Caco-2 (cell line): ENCODE results near the gene TMEM184C. TPM values are rescaled to one million over a fixed set of nuclear protein-coding genes. Genes with fewer than 3 reads are reported as not detected.

Experiments
- BruUV-seq: library from RNA; stranded (reverse); fragments of 400-500 nt; replicated peaks from 2 replicates; lab custom pipeline; 2021; lab: Mats Ljungman, UMichigan
- CTCF ChIA-PET: fragments of 300-600 bp; sonication (Branson Sonifier 250); formaldehyde crosslinking; loops from one replicate; lab custom pipeline; 2022; ENCODE audit warnings: antibody characterized with exemption; lab: Charles Lee
- POLR2A ChIA-PET: fragments of 300-600 bp; sonication (Branson Sonifier 250); formaldehyde crosslinking; loops from one replicate; lab custom pipeline; 2022; ENCODE audit warnings: antibody characterized with exemption; lab: Charles Lee
- DNase-seq, 2 experiments: peaks; one replicate each; pipeline versions ENCODE4 v3.0.0 to v3.0.0-alpha.2; 2020 to 2022
- H3K27me3 ChIP-seq: replicated peaks from 2 replicates; pipeline ENCODE4 v1.6.0; 2011; ENCODE audit warnings: low read length; ENCODE audit not compliant: control insufficient read depth, insufficient read depth
- H3K36me3 ChIP-seq: 2 replicates; pipeline ENCODE4 v1.5.1; 2011; ENCODE audit warnings: low read length; ENCODE audit not compliant: control insufficient read depth, insufficient read depth
- H3K4me1 ChIP-seq: fragments of 250-450 bp; sonication (Bioruptor Pico); 2 replicates; pipeline ENCODE4 v1.5.1; 2020; ENCODE audit warnings: mild to moderate bottlenecking
- H3K4me3 ChIP-seq: 2 replicates; pipeline ENCODE4 v1.5.1; 2011; ENCODE audit warnings: low read depth, mild to moderate bottlenecking, control low read depth, low read length
- H3K9me3 ChIP-seq: fragments of 250-450 bp; sonication (Bioruptor Pico); 2 replicates; pipeline ENCODE4 v1.5.1; 2020; ENCODE audit warnings: mild to moderate bottlenecking, moderate library complexity
- H3K27ac Mint-ChIP-seq: one replicate; pipeline ENCODE4 v1.8.0; 2022; ENCODE audit warnings: mixed read lengths; ENCODE audit not compliant: unreplicated experiment
- H3K27me3 Mint-ChIP-seq: one replicate; pipeline ENCODE4 v1.8.0; 2022; ENCODE audit warnings: mixed read lengths; ENCODE audit not compliant: insufficient read depth, unreplicated experiment
- H3K36me3 Mint-ChIP-seq: one replicate; pipeline ENCODE4 v1.8.0; 2022; ENCODE audit warnings: mild to moderate bottlenecking, mixed read lengths; ENCODE audit not compliant: insufficient read depth, unreplicated experiment
- H3K4me1 Mint-ChIP-seq: one replicate; pipeline ENCODE4 v1.8.0; 2022; ENCODE audit warnings: low read depth, mixed read lengths; ENCODE audit not compliant: unreplicated experiment
- H3K4me3 Mint-ChIP-seq: one replicate; pipeline ENCODE4 v1.8.0; 2022; ENCODE audit warnings: mild to moderate bottlenecking, moderate library complexity, mixed read lengths; ENCODE audit not compliant: unreplicated experiment
- H3K9me3 Mint-ChIP-seq: one replicate; pipeline ENCODE4 v1.8.0; 2022; ENCODE audit warnings: mixed read lengths; ENCODE audit not compliant: unreplicated experiment
- CTCF ChIP-seq, 2 experiments: fragments of 200-600 bp in 1 of 2; IDR thresholded peaks; 1 replicate in 1 of 2; 2 replicates in 1 of 2; pipeline versions ENCODE4 v1.5.1 to v1.8.0; 2011 to 2022; ENCODE audit warnings: antibody characterized with exemption in 1 of 2, control low read depth in 1 of 2, inconsistent platforms in 1 of 2, low read depth in 1 of 2, low read length in 1 of 2, mild to moderate bottlenecking in 1 of 2, moderate library complexity in 1 of 2; ENCODE audit not compliant: insufficient read depth in 1 of 2, severe bottlenecking in 1 of 2, unreplicated experiment in 1 of 2
- intact Hi-C: fragments of 100-400 bp; cut with micrococcal nuclease; formaldehyde crosslinking; loops from one replicate; pipeline ENCODE4 v1.10.0; 2022; ENCODE audit not compliant: unreplicated experiment
- total RNA-seq: library from RNA; stranded (reverse); gene quantifications from 2 replicates; pipeline ENCODE4 v1.2.3, GENCODE V29; 2022

TMEM184C gene
- total RNA-seq, 1 experiment from 2014 or later: 36.2 TPM

GRCh38 chr4:147674073-147674472, 56.9 kb downstream of the TMEM184C start:
- peaks cover 20% of the 10 kb centered on the region for H3K36me3 Mint-ChIP-seq
- TF ChIP-seq CTCF (IDR thresholded peaks at IDR 0.05; ENCODE audit: insufficient read depth in 1 of 2, low read depth in 1 of 2, low read length in 1 of 2, severe bottlenecking in 1 of 2, unreplicated experiment in 1 of 2): no peak

GRCh38 chr4:147674496-147674895, 57.3 kb downstream of the TMEM184C start:
- intact Hi-C loops: no loop called here

More at GRCh38 chr4:147674073-147674472, 56.9 kb downstream of the TMEM184C start:
- no peaks in the 10 kb centered on the region for H3K4me1 ChIP-seq
- no peaks in the 10 kb centered on the region for H3K36me3 ChIP-seq
- intact Hi-C loops: no loop called here
- H3K9me3 ChIP-seq: no peaks in the 10 kb centered on the region
- Mint-ChIP-seq H3K4me3 (no peak overlapping the region), H3K27me3 (no peaks in the 10 kb centered on the region), H3K9me3 (no peaks in the 10 kb centered on the region), H3K4me1 (no peaks in the 10 kb centered on the region), H3K27ac (no peak overlapping the region)
- DNase-seq: no peak
- no peak overlapping the region for H3K4me3 ChIP-seq
- ChIA-PET CTCF (no interaction called here), POLR2A (no interaction called here)
- H3K27me3 ChIP-seq: no peaks in the 10 kb centered on the region
- BruUV-seq: no TSS peak

GRCh38 chr4:147678106-147678505, 60.9 kb downstream of the TMEM184C start:
- no peak overlapping the region for H3K27ac Mint-ChIP-seq
- peaks cover 17% of the 10 kb centered on the region for H3K36me3 Mint-ChIP-seq
- ChIA-PET CTCF (no interaction called here), POLR2A (no interaction called here)
- no peak overlapping the region for H3K4me3 Mint-ChIP-seq
- H3K4me3 ChIP-seq: no peak overlapping the region
- H3K27me3 Mint-ChIP-seq: no peaks in the 10 kb centered on the region
- H3K9me3 Mint-ChIP-seq: no peaks in the 10 kb centered on the region
- peaks cover 3% of the 10 kb centered on the region for H3K4me1 ChIP-seq
- DNase-seq: no peak
- intact Hi-C loops: no loop called here
- no peaks in the 10 kb centered on the region for H3K9me3 ChIP-seq
- no peak for TF ChIP-seq CTCF (IDR thresholded peaks at IDR 0.05; ENCODE audit: insufficient read depth in 1 of 2, low read depth in 1 of 2, low read length in 1 of 2, severe bottlenecking in 1 of 2, unreplicated experiment in 1 of 2)
- BruUV-seq: no TSS peak
- no peaks in the 10 kb centered on the region for H3K4me1 Mint-ChIP-seq
- no peaks in the 10 kb centered on the region for H3K27me3 ChIP-seq
- no peaks in the 10 kb centered on the region for H3K36me3 ChIP-seq

More at GRCh38 chr4:147674496-147674895, 57.3 kb downstream of the TMEM184C start:
- Mint-ChIP-seq H3K36me3 (peaks cover 24% of the 10 kb centered on the region), H3K4me1 (no peaks in the 10 kb centered on the region), H3K27me3 (no peaks in the 10 kb centered on the region), H3K9me3 (no peaks in the 10 kb centered on the region), H3K27ac (no peak overlapping the region), H3K4me3 (no peak overlapping the region)
- Histone ChIP-seq H3K4me3 (no peak overlapping the region), H3K9me3 (no peaks in the 10 kb centered on the region), H3K4me1 (no peaks in the 10 kb centered on the region), H3K27me3 (no peaks in the 10 kb centered on the region), H3K36me3 (no peaks in the 10 kb centered on the region)
- no peak for DNase-seq
- ChIA-PET POLR2A (no interaction called here), CTCF (no interaction called here)
- no TSS peak for BruUV-seq
- TF ChIP-seq CTCF (IDR thresholded peaks at IDR 0.05; ENCODE audit: insufficient read depth in 1 of 2, low read depth in 1 of 2, low read length in 1 of 2, severe bottlenecking in 1 of 2, unreplicated experiment in 1 of 2): no peak
